DMS153 (cell line): Measurements from ENCODE around the gene LRP1B.
"Not testable (repeated sequence)": the region's sequence is repeated elsewhere in the genome, so short reads cannot be mapped to it uniquely, and the experiment has no call there.

Experiments
- DNase-seq: peaks from one replicate; lab custom pipeline; 2025; lab: John Stamatoyannopoulos, UW

LRP1B gene

GRCh38 chr2:141306368-141306767 lies 824.4 kb downstream of the LRP1B start:
- DNase-seq: no peak

GRCh38 chr2:141301551-141301950 lies 829.3 kb downstream of the LRP1B start:
- no peak for DNase-seq

DNA sequence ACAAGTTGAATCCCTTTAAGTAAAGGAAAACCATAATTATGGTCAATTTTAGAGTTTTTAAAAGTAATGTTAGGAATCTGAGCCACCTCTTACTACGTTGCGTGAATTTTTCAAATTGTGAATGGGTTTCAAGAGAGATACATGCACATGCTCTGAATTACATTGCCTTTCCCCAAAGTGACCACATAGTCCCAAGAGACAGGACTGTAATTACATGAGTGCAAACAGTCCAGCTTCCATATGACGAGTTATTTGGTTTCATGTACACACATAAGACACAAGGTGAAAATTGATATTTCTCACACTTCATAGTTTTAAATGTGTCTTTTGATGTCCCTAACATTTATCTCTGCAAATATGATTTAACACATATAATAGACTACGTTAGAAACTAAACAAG lies 850.8 kb downstream of the LRP1B start:
- DNase-seq: no peak

- no peak for DNase-seq
Observed at GRCh38 chr2:141271346-141271745, 859.5 kb downstream of the LRP1B start.

- no peak for DNase-seq
Observed at GRCh38 chr2:141264848-141265247, 866.0 kb downstream of the LRP1B start.

- DNase-seq: no peak
Observed at GRCh38 chr2:141260911-141261310, 869.9 kb downstream of the LRP1B start.

DNA sequence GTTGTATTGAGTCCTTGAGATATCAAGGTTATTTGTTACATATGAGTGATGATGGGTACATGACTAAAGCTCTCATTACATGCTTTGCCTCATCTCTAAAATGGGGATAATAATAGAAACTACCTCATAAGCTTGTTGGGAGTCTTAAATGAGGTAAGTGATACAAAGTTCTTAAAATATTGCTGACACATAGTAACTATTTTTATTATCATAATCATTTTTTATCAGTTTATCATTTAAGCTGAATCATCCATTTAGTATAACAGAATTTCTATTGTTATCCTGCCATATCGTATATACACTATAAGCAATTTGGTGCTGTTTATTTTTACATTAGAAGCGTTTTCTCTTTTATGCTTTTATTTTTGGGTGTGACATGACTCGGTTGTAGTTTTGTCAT lies 871.1 kb downstream of the LRP1B start:
- DNase-seq: no peak

GRCh38 chr2:141242008-141242407 lies 888.8 kb downstream of the LRP1B start:
- DNase-seq: no peak

GRCh38 chr2:141226560-141226959 lies 904.3 kb downstream of the LRP1B start:
- no peak for DNase-seq

DNA sequence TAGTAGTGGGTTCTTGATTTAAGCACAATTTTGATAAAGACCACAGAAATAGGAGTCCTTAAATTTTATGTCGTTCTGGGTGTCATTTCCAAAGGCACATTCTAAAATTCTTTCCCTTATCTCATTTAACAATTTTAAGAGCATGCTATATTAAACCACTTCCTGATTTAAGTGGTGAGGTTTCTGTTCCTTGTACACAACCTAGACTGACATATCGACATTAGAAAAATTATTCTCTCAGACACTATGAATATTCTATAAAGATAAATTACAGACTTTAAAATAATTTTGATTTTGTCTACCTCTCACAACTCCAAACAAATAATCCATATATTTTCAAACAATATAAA lies 923.8 kb downstream of the LRP1B start:
- no peak for DNase-seq

DNA sequence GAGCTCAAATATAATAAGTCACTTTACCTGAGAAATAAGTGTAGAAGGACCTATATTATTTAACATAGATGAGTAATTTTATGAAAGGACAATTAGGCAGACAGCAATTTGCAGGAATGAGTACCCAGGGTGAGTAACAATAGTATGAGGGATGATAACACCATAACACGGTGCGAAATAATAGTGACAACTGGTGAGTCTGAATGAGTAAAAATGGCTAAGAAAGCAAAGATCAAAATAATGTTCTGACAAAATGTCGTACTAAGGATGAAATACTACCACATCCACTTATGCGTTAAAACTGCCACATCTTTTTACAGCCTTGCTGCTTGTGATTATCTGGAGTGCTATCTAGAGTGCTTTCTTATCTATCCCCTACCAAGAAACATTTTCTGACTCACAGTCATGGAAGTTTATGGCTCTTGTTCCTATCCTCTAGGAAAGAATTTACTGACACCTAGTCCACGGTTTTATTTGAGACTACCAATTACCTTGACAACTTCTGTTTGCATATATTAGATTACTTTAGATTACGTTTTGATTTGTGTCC lies 929.7 kb downstream of the LRP1B start:
- no peak for DNase-seq

- no peak for DNase-seq
Observed at GRCh38 chr2:141200191-141200590, 930.6 kb downstream of the LRP1B start.

DNA sequence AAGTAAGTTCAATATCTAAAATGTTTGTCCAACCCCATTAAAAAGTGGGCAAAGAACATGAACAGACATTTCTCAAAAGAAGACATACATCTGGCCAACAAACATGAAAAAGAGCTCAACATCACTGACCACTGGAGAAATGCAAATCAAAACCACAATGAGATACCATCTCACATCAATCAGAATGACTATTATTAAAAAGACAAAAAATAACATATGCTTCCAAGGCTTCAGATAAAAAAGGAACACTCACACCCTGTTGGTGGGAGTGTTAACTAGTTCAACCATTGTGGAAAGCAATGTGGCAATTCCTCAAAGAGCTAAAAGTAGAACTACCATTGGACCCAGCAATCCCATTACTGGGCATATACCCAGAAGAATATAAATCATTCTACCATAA lies 931.1 kb downstream of the LRP1B start:
- no peak for DNase-seq

GRCh38 chr2:141195087-141195486 lies 935.7 kb downstream of the LRP1B start:
- no peak for DNase-seq

GRCh38 chr2:141187075-141187439 lies 943.8 kb downstream of the LRP1B start:
- DNase-seq: no peak

DNA sequence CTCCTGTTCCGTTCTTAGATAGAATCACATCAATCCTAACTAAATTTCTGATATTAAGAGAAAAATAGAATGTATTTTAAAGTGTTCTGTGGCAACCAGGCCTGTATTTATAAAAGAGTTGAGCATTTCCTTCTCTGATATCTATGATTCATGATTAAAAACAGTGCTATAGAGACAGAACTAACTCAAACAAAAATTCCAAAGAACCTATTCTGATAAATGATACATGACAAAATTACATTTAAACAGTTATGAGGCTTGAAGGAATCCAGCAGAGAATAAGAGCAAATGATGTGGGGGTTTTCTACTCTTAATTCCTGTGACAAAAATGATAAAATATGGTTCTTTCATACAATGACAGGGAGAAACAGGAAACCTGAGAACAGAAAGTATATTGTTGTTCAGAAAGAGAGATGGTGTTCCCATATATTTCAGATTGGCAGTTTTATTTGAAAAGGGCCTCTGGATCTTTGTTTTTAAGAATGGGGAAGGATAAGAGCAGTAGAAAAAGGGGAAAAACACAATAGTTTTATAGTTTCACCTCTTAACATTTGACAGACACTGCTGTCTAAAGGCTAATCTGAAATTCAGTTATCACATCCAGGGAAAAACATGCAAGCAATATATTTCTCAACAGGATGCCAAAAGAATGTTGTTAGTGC lies 944.3 kb downstream of the LRP1B start:
- no peak for DNase-seq

GRCh38 chr2:141182246-141182645 lies 948.6 kb downstream of the LRP1B start:
- no peak for DNase-seq

GRCh38 chr2:141169117-141169516 lies 961.7 kb downstream of the LRP1B start:
- DNase-seq: not testable (repeated sequence)

- no peak for DNase-seq
Observed at GRCh38 chr2:141162314-141162713, 968.5 kb downstream of the LRP1B start.

- no peak for DNase-seq
Observed at GRCh38 chr2:141151611-141152286, 979.1 kb downstream of the LRP1B start.

- no peak for DNase-seq
Observed at GRCh38 chr2:141142025-141142424, 988.8 kb downstream of the LRP1B start.

GRCh38 chr2:141137122-141137693 lies 993.6 kb downstream of the LRP1B start:
- DNase-seq: no peak

DNA sequence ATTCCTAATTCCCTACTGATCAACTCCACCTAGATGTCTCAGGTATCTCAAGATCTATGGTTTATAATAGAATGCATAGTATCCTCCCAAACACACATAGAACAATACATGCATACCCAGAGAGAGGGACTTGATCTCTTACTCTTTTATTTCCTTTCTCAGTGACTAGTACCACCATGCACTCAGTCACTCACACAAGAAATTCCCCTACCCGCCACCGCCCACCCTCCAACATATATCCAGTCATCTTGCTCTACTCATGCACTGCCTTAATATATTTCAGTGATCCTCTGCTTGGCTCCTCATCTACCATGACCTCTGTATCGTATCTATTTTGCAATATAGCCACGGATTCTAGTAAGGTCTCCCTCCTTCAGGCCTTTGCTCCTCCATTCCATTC lies 996.9 kb downstream of the LRP1B start:
- DNase-seq: no peak
